HL-60 (cell line): ENCODE measurements around the gene STATH.
"Not testable (repeated sequence)": the region's sequence is repeated elsewhere in the genome, so short reads cannot be mapped to it uniquely, and the experiment has no call there.

Experiments used
- DNase-seq, 2 experiments: peaks; one replicate each; pipeline ENCODE4 v3.0.0-alpha.2; 2010 to 2020; ENCODE audit warnings: low read depth in 1 of 2, low spot score in 1 of 2
- H3K27ac ChIP-seq: fragments of 250-450 bp; sonication (Bioruptor Pico); replicated peaks from 2 replicates; pipeline ENCODE4 v1.5.1; 2020; ENCODE audit warnings: mild to moderate bottlenecking, moderate library complexity
- H3K27me3 ChIP-seq: fragments of 250-450 bp; sonication (Bioruptor Pico); 2 replicates; pipeline ENCODE4 v1.5.1; 2021; ENCODE audit warnings: mild to moderate bottlenecking, moderate library complexity; ENCODE audit not compliant: insufficient read depth, poor library complexity, severe bottlenecking
- H3K4me3 ChIP-seq: replicated peaks from 2 replicates; pipeline ENCODE4 v1.5.1; 2011; ENCODE audit warnings: mild to moderate bottlenecking, control low read depth, low read length; ENCODE audit not compliant: insufficient read depth
- CTCF ChIP-seq: IDR thresholded peaks from one replicate; pipeline ENCODE4 v1.5.1; 2011; ENCODE audit warnings: low read length, control low read depth, inconsistent platforms; ENCODE audit not compliant: insufficient read depth
- GABPA ChIP-seq: IDR thresholded peaks from 2 replicates; pipeline ENCODE4 v1.6.1; 2012; ENCODE audit warnings: low read depth
- POLR2AphosphoS5 ChIP-seq: IDR thresholded peaks from 2 replicates; pipeline ENCODE4 v1.6.1; 2012; ENCODE audit warnings: low read depth
- REST ChIP-seq: IDR thresholded peaks from 2 replicates; pipeline ENCODE4 v1.6.1; 2012; ENCODE audit warnings: low read depth; ENCODE audit not compliant: insufficient replicate concordance
- SPI1 ChIP-seq: IDR thresholded peaks from 2 replicates; pipeline ENCODE4 v1.6.1; 2012; ENCODE audit warnings: low read depth, mild to moderate bottlenecking, borderline replicate concordance

STATH gene

GRCh38 chr4:70041652-70042286 is 46.0 kb downstream of the STATH start:
- no peak for DNase-seq
- H3K27me3 ChIP-seq: no peaks in the 10 kb centered on the region
- no peak for TF ChIP-seq GABPA
- no peak for TF ChIP-seq CTCF
- no peak for TF ChIP-seq REST
- no peak for TF ChIP-seq SPI1
- TF ChIP-seq POLR2AphosphoS5: no peak
- no peak overlapping the region for H3K27ac ChIP-seq
- H3K4me3 ChIP-seq: no peak overlapping the region

- DNase-seq, H3K27ac ChIP-seq, H3K4me3 ChIP-seq, H3K27me3 ChIP-seq: not testable (repeated sequence)
Observed at GRCh38 chr4:70050138-70050537, 54.4 kb downstream of the STATH start, which contains the start of gene HTN1. HTN1 (plus strand) TSS chr4:70050438; CDS start chr4:70053077, 2,639 bp downstream.
